KOPT-K1 (cell line): ENCODE results near the gene LNX2.

Experiments
- H3K27ac ChIP-seq: fragments of 200-600 bp; sonication (generic); 2 replicates; pipeline ENCODE4 v1.5.1; 2016; ENCODE audit warnings: antibody characterized with exemption, mild to moderate bottlenecking, low read depth, low read length; ENCODE audit not compliant: poor library complexity, severe bottlenecking
- H3K36me3 ChIP-seq: fragments of 200-600 bp; sonication (generic); 2 replicates; pipeline ENCODE4 v1.5.1; 2017; ENCODE audit warnings: antibody characterized with exemption, mild to moderate bottlenecking, low read length, moderate library complexity; ENCODE audit not compliant: insufficient read depth
- H3K9me3 ChIP-seq: fragments of 200-600 bp; sonication (generic); 2 replicates; pipeline ENCODE4 v1.5.1; 2017; ENCODE audit warnings: antibody characterized with exemption, low read length, mild to moderate bottlenecking; ENCODE audit not compliant: insufficient read depth, poor library complexity, severe bottlenecking

The LNX2 gene

DNA sequence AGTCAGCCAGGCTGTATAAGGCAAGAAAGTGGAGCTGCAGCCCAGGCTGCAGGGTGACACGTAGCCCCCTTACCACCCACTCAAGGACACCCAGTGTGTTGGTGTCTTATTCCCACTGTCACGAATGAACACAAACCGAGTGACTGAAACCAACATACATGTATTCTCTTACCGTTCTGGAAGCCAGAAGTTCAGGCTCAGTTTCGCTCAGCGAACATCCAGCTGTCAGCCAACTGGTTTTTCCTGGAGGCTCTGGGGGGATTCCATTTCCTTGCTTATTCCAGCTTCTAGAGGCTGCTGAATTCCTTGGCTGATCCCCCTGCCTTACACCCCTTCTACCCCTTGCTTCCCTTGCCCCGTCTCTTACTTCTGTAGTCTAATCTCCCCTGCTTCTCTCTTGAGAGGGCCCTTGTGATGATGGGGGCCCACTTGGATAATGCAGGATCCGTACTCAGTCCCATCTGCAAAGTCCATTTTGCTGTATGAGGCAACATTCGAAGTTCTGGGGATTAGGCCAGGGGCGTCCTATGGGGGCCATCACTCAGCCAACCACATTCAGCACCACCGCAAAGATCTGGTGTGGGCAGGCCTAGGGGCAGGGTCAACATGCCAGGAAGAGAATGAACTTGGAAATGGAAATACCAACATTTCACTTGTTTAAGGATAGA lies 122.6 kb downstream of the LNX2 start:
- Histone ChIP-seq H3K36me3 (no peaks in the 10 kb centered on the region), H3K9me3 (peaks cover 5% of the 10 kb centered on the region), H3K27ac (no peak overlapping the region)

- H3K36me3 ChIP-seq: no peaks in the 10 kb centered on the region
- no peak overlapping the region for H3K27ac ChIP-seq
- H3K9me3 ChIP-seq: no peaks in the 10 kb centered on the region
Observed at GRCh38 chr13:27496536-27497273, 123.6 kb downstream of the LNX2 start.

- Histone ChIP-seq H3K9me3 (no peaks in the 10 kb centered on the region), H3K36me3 (no peaks in the 10 kb centered on the region), H3K27ac (no peak overlapping the region)
Observed at GRCh38 chr13:27496006-27496405, 124.3 kb downstream of the LNX2 start.
